ENCODE data around the gene HHIPL2.

DNA sequence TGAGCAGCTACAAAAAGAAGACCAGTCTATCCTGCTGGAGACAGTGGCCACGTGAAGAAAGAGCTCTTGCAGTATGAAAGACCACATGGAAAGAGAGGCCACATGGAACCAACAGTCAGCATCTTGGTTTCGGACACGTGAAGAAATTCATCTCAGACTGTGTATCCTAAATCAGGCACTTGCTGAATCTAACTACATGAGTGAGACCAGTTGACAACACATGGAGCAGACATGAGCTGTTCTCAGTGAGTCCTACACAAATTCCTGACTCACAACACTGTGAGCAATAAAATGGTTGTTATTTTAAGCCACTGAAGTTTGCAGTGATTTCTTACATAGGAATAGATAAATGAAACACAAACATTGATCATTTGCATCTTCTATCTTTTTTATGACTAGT lies 44.3 kb upstream of the HHIPL2 start:
- TF ChIP-seq, protein P1, sequence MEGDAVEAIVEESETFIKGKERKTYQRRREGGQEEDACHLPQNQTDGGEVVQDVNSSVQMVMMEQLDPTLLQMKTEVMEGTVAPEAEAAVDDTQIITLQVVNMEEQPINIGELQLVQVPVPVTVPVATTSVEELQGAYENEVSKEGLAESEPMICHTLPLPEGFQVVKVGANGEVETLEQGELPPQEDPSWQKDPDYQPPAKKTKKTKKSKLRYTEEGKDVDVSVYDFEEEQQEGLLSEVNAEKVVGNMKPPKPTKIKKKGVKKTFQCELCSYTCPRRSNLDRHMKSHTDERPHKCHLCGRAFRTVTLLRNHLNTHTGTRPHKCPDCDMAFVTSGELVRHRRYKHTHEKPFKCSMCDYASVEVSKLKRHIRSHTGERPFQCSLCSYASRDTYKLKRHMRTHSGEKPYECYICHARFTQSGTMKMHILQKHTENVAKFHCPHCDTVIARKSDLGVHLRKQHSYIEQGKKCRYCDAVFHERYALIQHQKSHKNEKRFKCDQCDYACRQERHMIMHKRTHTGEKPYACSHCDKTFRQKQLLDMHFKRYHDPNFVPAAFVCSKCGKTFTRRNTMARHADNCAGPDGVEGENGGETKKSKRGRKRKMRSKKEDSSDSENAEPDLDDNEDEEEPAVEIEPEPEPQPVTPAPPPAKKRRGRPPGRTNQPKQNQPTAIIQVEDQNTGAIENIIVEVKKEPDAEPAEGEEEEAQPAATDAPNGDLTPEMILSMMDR (IDR thresholded peaks at IDR 0.05 in 4 of 5, conservative IDR thresholded peaks at IDR 0.05 in 1 of 5): no peak
- no peak for TF ChIP-seq POLR2A (IDR thresholded peaks at IDR 0.05)
